Upper lobe of left lung (tissue), 4 donors: ENCODE results near the gene IL6ST.

Experiments
- CTCF ChIP-seq, 6 experiments: fragments of 450-650 bp in 4 of 6; fragments of 200-600 bp in 2 of 6; sonication (generic) in 2 of 6; IDR thresholded peaks; one replicate each; pipeline ENCODE4 v1.5.1; 2016 to 2019; ENCODE audit warnings: antibody characterized with exemption in 6 of 6
- POLR2A ChIP-seq, 4 donors: fragments of 450-650 bp; IDR thresholded peaks; one replicate each; pipeline ENCODE4 v1.5.1; 2016 to 2017; ENCODE audit warnings: antibody characterized with exemption in 4 of 4, mild to moderate bottlenecking in 2 of 4
- POLR2AphosphoS5 ChIP-seq, 2 donors: sonication (generic); formaldehyde crosslinking; IDR thresholded peaks; one replicate each; pipeline ENCODE4 v1.5.1; 2017; ENCODE audit warnings: antibody characterized with exemption in 2 of 2

GRCh38 chr5:55959208-55959607, 35.6 kb downstream of the IL6ST start:
- TF ChIP-seq CTCF (IDR thresholded peaks at IDR 0.05) (no peak), POLR2AphosphoS5 (IDR thresholded peaks at IDR 0.05) (no peak), POLR2A (IDR thresholded peaks at IDR 0.05) (no peak)
